ENCODE measurements around the gene ARHGAP10.
"Not testable (repeated sequence)": the region's sequence is repeated elsewhere in the genome, so short reads cannot be mapped to it uniquely, and the experiment has no call there.

The ARHGAP10 gene

DNA sequence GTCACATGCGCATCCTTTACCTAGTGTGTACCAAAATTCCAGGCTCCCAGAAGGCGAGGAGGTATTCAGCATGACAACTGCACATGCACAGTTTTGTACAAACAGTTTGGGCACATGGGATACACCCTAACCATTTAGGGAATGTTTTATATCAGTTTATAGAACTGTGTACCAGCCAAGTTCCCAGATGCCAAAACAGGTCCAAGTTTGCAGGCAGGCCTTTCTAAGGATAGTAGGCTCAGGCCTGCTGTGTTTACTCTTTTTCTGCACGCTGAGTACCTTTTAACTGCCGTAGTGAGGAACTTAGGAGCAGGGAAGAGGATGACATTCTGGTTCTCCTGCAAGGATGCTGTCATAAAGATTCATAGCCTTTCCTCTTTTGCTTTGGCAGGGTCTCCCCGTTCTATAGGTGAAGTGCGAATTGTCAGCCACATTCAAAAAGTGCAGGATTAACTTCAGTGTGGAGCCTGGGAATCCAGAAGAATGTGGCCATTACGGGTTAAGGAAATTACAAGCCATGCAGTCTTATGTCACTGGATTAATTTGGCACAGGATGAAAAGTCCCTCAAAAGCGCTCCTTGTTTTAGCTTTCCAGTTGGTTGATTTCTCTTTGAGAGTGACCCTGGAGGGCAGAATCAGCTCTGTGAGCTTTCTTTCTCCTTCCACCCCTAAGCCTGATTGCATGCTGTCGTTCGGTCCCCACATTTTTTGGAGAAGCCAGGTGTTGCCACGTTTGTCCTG, 259.8 kb downstream of the ARHGAP10 start:
- DNase-seq (ENCODE audit: low spot score), result no peak

GRCh38 chr4:147994076-147994475, 262.2 kb downstream of the ARHGAP10 start:
- no peak for DNase-seq (ENCODE audit: low spot score)

- no peak for DNase-seq (ENCODE audit: low spot score)
These were observed 262.9 kb downstream of the ARHGAP10 start for GRCh38 chr4:147994491-147995385.

- no peak for DNase-seq (ENCODE audit: low spot score)
These were observed 265.0 kb downstream of the ARHGAP10 start for GRCh38 chr4:147996859-147997258.

GRCh38 chr4:148000038-148000437, 268.1 kb downstream of the ARHGAP10 start:
- DNase-seq (ENCODE audit: low spot score), result not testable (repeated sequence)

DNA sequence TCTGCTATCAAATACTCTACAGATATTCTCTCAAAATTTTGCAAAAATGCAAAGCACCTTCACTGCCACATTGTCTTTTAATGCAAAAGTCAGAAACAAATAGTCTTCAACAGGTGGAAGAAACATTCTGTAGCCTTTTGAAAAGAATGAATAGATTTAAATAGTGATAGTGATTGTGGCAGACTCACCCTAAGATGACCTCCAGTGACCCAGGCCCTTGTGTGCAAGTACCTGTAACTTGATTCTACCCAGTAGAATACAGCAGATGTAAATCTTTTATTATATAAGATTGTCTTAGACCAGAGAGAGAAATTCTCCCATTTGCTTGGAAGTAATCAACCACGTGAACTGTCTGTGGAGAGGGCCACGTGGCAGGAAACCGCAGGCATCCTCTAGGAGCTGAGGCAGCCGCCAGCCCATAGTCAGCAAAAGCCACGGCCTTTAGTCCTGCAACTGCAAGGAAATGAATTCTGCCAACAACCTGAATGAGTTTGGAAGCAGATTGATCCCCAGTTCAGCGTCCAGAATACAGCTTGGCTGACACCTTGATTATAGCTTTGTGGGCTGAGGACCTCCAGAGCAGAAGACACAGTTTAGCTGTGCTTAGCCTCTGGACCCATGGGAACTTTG, 272.5 kb downstream of the ARHGAP10 start:
- DNase-seq (ENCODE audit: low spot score), result no peak

DNA sequence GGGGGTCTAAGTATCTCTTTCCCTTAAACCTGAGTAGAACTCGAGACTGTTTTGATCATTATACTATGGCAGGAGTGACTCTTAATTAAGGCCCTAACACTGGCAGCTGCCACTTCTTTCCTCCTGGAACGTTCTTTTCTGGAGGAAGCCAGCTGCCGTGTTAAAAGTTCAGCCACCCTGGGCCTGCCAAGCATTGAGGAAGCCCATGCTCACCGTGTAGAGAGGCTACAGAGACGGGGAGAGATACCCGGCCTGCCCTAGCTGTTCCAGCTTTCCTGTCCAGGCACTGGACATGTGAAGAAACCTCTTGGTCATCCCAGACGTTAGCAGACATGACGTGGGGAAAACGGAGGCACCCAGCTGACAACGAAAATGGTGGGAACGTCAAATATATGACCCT, 274.1 kb downstream of the ARHGAP10 start:
- no peak for DNase-seq (ENCODE audit: low spot score)

DNA sequence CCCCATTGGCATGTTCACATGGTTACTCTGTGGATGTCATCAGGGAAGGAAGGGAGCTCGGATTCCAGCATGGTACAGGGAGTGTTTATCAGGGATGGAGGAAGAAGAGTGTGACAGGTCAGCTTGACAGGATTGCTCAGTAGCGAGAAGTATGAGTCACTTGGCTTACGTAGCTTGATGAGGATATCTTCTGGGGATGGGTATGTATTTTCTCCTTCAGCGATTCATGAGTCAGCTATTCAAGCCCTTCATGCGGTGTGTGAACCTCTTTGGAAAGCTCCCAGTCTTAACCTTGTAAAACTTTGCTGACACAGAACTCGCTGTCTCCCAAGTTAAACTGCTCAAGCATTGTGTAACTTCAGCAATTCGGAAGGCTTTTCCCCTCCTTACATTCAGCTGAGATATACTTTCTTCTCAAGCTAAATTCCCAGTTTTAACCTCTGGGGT, 275.4 kb downstream of the ARHGAP10 start:
- no peak for DNase-seq (ENCODE audit: low spot score)

- no peak for DNase-seq (ENCODE audit: low spot score)
These were observed 275.9 kb downstream of the ARHGAP10 start for GRCh38 chr4:148007792-148008191.

DNA sequence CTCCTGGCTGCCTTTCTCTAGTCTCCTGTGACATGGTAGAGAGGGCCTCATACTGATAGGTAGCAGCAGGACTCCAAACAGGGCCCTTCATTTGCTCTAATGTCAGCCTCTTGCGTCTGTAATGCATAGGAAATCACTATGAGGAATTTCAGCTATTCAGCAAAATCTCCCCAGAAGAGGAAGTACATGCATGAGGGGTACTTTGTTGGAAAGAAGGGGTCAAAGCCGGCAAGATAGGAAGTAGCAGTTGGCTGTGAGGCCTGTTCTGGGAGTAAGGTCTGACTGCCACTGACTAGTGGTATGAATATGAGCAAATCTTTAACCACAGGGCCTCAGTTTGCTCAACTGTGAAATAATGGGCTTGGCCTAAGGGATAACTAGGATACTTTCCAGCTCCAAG, 283.2 kb downstream of the ARHGAP10 start:
- no peak for DNase-seq (ENCODE audit: low spot score)

DNA sequence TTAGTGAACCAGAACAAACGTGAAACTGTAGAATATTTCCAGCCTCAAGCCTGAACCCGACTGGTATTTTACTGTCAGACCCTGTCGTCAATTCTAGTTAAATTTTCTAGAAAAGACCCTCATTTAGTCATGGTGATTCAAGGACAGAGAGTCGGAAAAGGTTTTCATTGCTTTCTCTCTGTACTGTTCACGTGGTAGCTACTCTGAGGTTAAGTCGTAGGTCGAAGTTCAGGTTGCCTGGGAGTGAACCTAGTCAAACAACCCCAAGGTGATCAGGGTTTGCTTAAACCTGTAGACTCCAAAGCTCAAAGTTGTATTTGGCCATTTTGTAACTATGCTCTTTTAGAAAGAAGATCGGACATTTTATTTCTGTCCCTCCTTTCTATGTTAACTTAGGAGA, 283.6 kb downstream of the ARHGAP10 start:
- DNase-seq (ENCODE audit: low spot score), result no peak

DNA sequence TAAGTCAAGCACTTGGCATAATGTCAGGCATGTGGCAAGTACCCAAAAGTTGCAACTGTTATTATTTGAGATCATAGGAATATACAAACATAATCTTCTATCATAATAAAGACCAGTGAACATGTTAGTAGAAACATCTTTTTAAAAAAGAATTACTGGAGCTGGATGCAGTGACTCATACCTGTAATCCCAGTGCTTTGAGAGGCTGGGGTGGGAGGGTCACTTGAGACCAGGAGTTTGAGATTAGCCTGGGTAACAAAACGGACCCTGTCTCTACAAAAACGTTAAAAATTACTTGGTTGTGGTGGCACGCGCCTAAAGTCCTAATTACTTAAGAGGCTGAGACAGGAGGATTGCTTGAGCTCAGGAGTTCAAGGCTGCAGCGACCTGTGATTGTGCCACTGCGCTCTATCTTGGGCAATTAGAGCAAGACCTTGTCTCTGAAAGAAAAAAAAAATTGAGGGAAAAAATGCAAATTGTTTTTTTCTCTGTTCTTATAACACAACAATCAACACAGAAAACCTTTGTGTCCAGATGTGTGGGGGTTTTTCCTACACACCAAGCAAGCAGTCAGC, 284.3 kb downstream of the ARHGAP10 start:
- no peak for DNase-seq (ENCODE audit: low spot score)

DNA sequence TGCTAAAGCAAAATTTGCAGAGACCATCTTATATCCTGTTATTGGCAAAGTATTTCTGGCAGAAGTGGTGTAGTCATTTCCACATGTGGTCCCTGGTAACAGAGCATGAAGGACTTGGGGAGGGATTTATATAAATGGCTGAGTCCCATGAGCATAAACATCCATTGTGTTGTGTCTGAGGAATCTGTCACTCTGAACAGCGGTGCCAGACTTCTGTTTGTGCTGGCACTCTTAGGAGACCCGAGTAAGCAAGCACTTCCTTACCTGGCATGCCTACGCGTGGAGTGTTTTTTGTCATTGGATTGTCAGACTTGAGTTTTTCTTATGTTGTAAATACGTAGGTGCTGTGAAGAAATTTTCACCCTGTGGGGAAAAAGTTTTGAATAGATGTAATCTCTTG, 285.9 kb downstream of the ARHGAP10 start:
- DNase-seq (ENCODE audit: low spot score), result no peak

DNA sequence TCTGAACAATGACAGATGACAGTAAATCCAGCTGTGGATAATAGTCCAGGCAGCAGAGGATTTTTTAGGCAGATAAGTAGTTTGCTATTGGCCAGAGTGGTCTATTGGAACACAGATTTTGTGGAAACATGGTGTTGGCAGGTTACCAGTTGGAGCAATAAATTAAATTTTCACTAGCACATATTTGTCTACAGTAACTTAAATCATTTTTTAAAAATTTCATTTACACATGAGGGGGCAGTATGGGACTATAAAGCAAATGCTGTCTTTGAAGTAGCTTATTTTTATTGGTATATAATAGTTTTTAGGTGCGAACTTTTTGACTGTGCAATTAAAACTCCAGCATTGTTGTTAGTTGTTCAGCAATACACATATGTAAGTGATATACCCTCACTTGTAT, 289.8 kb downstream of the ARHGAP10 start:
- DNase-seq (ENCODE audit: low spot score), result no peak

DNA sequence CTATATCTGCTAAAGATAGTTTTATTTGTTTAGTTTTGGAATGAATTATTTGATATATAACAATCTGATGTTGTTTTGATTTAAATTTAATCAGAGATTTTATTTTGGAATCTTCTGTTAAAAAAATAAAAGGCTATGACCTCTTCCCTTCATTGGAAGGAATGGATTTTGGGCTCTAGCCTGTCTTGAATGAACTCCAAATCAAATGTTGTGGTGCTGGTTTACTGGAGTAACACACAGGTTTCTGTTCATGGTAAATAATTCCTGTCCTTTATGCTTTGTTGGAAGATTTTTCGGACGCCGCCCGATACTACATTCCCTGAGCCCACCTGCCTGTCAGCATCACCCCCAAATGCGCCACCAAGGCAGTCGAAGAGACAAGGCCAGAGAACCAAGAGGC, 291.1 kb downstream of the ARHGAP10 start:
- no peak for DNase-seq (ENCODE audit: low spot score)

DNA sequence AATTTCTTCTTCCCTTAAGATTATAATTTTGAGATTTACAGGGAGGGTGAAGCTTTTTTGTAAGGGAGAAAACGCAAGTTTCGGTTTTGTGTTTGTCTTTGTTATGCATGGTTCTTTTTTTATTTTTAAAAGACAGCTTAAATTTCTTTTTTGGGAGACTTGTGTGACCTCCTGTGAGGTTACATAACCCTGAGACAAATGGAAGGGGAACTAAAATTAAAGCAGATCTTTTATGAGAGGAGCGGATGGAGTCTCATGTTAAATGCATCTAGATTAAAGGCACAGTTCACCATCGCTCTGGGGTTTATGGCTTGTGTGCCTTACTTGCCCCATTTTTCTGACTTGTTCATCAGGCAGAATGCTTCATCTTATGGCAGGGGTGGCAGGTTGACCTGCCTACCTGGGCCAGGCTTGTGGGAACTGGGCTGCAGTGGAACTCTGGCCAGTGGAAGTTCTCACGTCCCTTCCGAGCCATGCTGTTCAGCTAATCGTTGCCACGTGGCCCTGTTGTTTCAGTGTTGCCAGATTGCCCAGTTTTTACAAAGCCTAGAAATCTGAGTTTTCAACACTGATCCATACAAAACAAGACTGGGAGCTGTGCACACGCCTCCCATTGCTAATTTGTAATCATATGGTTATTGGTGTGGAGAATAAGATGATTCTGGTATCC, 291.8 kb downstream of the ARHGAP10 start:
- DNase-seq (ENCODE audit: low spot score), result no peak

DNA sequence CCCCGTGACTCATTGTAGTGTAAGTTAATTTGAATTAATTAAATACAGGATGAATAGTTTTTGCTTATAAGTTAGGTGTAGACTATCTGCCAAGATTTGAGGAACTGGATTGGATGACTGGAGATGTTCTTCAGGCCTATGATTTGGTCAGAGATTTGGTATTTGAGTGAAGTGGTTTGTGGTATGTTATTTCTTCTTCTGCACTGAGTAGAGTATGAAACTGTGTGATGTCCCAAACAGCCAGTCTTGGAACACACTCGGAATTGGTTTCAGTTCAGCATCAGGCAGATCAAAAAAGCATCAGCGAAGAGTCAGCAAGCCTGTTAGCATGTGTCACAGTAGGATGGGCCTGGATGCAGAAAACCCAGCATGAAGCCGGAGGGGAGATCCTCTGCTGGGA, 294.1 kb downstream of the ARHGAP10 start:
- DNase-seq (ENCODE audit: low spot score), result no peak

GRCh38 chr4:148027201-148027600, 295.3 kb downstream of the ARHGAP10 start:
- no peak for DNase-seq (ENCODE audit: low spot score)

DNA sequence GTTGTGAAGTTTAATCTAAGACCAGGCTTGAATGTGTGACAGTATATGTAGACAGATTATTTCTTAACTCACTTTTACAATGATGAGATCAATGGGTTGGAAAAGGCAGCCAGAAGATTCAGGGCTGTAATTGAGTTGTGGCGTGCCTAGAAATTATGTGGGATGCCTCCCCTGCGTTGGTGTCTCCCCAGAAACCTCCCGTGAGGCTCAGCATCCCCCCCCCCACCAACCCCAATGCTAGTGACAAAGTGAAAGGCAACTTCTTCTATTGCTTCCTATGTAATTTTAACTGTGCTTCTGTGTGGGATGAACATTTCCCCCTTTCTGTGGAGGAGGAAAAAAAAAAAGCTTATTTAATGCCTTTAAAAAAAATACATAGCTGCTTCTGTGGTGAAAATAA, 297.9 kb downstream of the ARHGAP10 start:
- DNase-seq (ENCODE audit: low spot score), result no peak

- DNase-seq (ENCODE audit: low spot score), result no peak
These were observed 298.4 kb downstream of the ARHGAP10 start for GRCh38 chr4:148030193-148030873.

DNA sequence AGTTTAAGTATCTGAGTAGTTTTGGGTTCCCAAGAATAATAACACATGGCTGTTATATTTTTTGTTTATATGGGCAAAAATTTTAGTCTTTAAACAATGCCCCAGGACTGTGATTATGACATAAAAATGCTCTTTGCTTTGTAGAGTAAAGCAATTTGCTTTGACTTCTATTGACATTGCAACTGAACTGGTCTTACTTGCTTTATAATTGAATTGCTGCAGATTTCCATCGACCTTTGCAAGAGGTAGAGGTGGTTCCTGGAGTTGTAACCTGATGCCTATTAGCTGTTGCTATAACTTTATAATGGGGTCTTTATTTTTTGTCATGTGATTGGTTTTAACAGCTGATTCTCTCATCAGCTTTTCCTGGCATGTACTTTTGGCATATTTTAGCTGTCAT, 302.9 kb downstream of the ARHGAP10 start:
- no peak for DNase-seq (ENCODE audit: low spot score)

Data from left forelimb (tissue), 1 donor.